Measurements from ENCODE around the gene SNTA1. TPM values are rescaled to one million over a fixed set of nuclear protein-coding genes. Genes with fewer than 3 reads are reported as not detected.
A peak's percentile ranks its signal among the peaks of the same experiment; 100 is the strongest.
"Not testable (repeated sequence)": the region's sequence is repeated elsewhere in the genome, so short reads cannot be mapped to it uniquely, and the experiment has no call there.

The SNTA1 gene
- total RNA-seq, 1 donor from 2014 or later: 1.1 TPM

DNA sequence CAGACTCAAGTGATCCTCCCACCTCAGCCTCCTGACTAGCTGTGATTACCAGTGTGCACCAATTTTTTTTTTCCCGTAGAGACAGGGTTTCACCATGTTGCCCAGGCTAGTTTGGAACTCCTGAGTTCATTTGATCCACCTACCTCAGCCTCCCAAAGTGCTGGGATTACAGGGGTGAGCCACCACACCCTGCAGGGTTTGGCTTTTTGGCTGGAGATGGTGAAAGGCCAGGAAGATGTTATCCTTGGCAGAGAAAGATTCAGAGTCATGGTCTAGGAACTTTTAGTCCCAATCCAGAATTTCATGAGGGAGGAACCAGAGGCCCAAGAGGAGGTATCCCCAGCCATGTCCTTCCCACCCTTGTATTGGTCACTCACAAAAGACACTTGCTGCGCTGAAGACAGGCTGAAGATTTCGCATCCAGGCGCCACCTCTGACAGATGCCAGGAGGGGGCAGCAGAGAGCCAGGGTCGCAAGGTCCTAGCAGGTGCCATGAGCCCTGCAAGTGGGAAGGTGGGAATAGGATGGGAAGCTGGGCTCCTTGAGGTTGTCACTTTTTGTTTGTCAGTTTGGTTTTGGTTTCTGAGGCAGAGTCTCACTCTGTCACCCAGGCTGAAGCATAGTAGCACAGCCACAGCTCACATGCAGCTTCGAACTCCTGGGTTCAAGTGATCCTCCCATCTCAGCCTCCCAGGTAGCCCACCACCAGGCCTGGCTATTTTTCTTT is 13.5 kb upstream of the SNTA1 start:
- H3K27me3 Mint-ChIP-seq (ENCODE audit: low read depth); H3K36me3 Mint-ChIP-seq (ENCODE audit: low read depth); H3K4me3 Mint-ChIP-seq (ENCODE audit: low read depth); H3K27ac Mint-ChIP-seq; H3K9me3 Mint-ChIP-seq; H3K4me1 Mint-ChIP-seq (ENCODE audit: low read depth): not testable (repeated sequence)
- peak; percentile 67 for DNase-seq (ENCODE audit: low spot score)
- intact Hi-C loops (cut with micrococcal nuclease): loop anchor here (2.0 kb wide), 3 partner anchors 196 to 276 kb away; no protein-coding TSS in a partner anchor

DNA sequence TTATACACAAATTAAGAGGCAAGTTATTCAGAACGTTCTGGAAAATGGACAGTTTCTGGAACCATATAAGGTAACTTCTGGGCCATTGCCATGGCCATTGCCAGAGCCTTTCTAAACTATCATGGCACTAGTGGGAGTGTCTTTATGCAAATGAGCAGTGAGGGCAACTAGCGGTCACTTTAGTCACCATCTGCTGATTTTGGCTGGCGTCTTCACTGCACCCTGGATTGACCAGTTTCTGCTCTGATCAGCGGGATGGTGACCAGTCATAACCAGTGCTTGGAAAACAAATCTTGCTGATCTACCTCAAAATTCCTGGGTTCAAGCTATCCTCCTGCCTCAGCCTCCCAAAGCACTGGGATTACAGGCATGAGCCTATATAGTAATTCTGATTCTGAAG is 7.3 kb upstream of the SNTA1 start:
- H3K36me3 Mint-ChIP-seq (ENCODE audit: low read depth): no peaks in the 10 kb centered on the region
- intact Hi-C loops (cut with micrococcal nuclease): no loop called here
- no peaks in the 10 kb centered on the region for H3K4me1 Mint-ChIP-seq (ENCODE audit: low read depth)
- H3K27ac Mint-ChIP-seq: no peak overlapping the region
- no peak overlapping the region for H3K4me3 Mint-ChIP-seq (ENCODE audit: low read depth)
- H3K27me3 Mint-ChIP-seq (ENCODE audit: low read depth): no peaks in the 10 kb centered on the region
- peaks cover 4% of the 10 kb centered on the region for H3K9me3 Mint-ChIP-seq
- no peak for DNase-seq (ENCODE audit: low spot score)

DNA sequence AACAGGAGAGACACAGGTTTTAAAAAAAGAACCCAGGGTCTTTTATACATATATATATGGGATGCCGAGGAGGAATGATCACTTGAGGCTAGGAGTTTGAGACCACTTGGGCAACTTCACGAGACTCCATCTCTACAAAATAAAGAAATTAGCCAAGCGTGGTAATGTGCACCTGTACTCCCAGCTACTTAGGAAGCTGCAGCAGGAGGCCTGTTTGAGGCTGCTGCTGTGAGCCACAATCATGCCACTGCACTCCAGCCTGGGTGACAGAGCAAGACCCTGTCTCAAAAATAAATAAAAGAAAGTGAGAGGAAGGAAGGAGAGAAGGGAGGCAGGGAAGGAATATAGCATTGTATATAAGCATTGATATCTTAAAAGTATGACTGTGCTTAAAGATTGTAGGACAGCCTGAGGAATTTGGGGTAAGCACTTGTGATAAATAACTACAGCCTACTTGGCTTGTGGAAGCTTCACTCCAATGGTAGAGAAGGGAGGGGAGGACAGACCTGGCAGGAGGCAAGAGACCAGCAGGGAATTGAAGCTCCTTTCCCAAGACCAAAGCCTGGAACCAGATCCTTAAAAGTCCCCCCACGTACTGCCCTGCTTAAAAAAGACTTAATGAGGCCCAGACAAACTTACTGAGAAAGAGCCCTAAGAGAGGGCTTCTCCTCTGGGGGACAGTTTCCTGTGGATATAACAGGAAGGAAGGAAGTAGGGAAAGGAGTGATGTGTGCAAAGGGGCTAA is 2.5 kb upstream of the SNTA1 start:
- Mint-ChIP-seq H3K4me3 (ENCODE audit: low read depth) (no peak overlapping the region), H3K27ac (no peak overlapping the region), H3K36me3 (ENCODE audit: low read depth) (no peaks in the 10 kb centered on the region), H3K27me3 (ENCODE audit: low read depth) (peaks cover 12% of the 10 kb centered on the region), H3K4me1 (ENCODE audit: low read depth) (peaks cover 14% of the 10 kb centered on the region), H3K9me3 (peaks cover 4% of the 10 kb centered on the region)
- intact Hi-C loops (cut with micrococcal nuclease): loop anchor here (10.0 kb wide), 1 partner anchor 549 kb away; the partner anchor contains the start of gene RALY
- DNase-seq (ENCODE audit: low spot score): no peak

DNA sequence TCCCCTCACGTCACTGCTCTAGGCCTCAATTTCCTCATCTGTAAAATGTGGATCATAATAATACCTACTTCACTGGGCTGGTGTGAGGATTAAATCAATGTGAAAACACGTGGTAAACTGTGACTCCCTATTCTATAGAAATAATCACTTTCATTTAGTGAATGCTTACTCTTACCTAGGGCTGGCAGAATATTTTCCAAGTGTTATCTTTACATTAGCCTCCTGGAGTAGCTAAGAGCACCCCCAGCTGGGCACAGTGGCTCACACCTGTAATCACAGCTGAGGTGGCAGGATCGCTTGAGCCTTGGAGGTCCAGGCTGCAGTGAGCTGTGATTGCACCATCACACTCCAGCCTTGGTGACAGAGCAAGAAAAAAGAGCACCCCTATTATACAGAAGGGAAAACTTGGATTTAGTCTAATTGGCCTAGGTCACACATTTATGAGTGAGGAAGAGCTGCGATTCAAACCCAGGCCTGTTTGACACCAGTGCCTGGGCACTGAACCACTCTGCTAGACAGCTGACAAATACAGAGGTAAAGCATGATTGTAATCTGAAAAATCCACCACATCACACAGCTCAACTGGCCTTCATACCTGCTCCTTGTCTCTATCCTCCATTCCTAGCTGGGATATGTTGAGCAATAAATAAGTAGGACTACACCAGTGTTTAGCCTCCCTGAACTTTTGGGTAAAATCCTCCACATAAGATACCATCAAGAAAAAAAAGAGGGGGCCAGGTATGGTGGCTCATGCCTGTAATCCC is 1.4 kb upstream of the SNTA1 start:
- Mint-ChIP-seq H3K27me3 (ENCODE audit: low read depth) (peaks cover 13% of the 10 kb centered on the region), H3K36me3 (ENCODE audit: low read depth) (no peaks in the 10 kb centered on the region), H3K27ac (peak overlapping the region; percentile 78), H3K4me3 (ENCODE audit: low read depth) (peak overlapping the region; percentile 88), H3K9me3 (peaks cover 4% of the 10 kb centered on the region), H3K4me1 (ENCODE audit: low read depth) (peaks cover 14% of the 10 kb centered on the region)
- intact Hi-C loops (cut with micrococcal nuclease): loop anchor here (5.0 to 10.0 kb wide), 2 partner anchors 222 to 550 kb away; partner anchors contain the start of genes ACTL10 and RALY
- no peak for DNase-seq (ENCODE audit: low spot score)

DNA sequence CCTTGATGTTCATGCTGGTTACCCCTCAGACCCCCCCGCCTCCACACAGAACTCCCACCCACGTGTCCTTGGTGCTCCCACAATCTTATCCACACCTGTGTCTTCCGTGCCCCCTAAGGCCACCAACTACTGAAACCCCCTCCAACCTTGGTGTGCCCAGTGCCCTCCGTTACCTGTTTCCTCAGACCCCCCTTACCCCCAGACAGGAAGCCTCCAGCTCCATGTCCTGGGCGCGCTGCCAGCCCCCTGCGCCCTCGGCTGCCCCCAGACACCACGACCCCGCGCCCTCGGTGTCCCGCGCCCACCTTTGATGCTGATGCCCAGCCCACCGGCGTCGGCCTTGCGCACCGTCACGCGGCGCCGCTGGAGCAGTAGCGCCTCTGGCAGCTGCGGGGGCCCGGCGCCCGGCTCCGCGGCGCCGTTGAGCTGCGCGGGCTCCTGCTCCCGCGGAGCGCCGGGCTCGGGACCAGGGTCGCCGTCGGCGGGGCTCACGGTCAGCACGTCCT is 504 bp downstream of the SNTA1 start:
- intact Hi-C loops (cut with micrococcal nuclease): loop anchor here (1.0 to 10.0 kb wide), 3 partner anchors 42 to 552 kb away; partner anchors contain the start of genes ACTL10, CDK5RAP1 and RALY

DNA sequence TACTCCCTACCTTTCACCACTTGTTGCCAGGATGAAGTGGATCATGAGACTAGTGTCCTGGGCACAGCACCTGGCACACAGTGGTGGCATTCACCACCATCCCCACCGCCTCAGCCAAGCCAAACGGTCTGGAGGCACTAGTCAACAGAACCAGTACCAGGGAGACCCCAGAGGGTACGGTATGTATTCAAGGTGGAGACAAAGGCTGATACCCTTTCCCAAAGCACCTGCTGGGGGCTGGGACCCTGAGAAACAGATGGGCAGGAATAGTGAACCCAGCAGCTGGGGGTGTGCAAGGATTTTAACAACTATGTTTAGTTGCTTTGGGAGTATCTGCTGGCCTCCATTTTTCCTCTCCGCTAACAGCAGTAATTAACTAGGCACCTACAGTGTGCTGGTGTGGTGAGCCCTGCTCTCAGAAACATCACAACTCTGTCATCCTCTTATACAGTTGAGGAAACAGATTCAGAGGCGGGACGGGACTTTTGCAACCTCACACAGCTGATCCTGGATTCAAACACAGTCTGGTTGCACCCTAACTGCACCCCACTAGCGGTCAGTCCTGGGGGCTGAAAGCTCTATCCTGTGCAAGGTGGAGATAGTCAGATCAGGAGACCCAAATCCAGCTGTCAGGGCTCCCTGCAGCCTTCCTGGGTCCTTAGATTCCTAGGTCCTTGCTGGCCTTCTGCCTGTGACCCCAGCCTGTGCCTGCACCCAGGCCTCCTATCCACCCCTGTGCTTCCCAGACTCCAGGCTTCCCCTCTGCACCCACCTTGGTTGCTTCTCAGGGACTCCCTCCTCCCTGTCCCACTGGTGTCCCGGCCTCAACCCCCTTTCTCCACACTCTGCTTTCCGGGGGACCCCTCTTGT is 1.2 kb downstream of the SNTA1 start:
- H3K27me3 Mint-ChIP-seq (ENCODE audit: low read depth): peaks cover 13% of the 10 kb centered on the region
- peaks cover 14% of the 10 kb centered on the region for H3K4me1 Mint-ChIP-seq (ENCODE audit: low read depth)
- peak overlapping the region; percentile 79 for H3K4me3 Mint-ChIP-seq (ENCODE audit: low read depth)
- no peaks in the 10 kb centered on the region for H3K9me3 Mint-ChIP-seq
- no peak overlapping the region for H3K27ac Mint-ChIP-seq
- H3K36me3 Mint-ChIP-seq (ENCODE audit: low read depth): no peaks in the 10 kb centered on the region
- intact Hi-C loops (cut with micrococcal nuclease): loop anchor here (1.0 to 10.0 kb wide), 3 partner anchors 41 to 552 kb away; partner anchors contain the start of genes ACTL10, CDK5RAP1 and RALY
- no peak for DNase-seq (ENCODE audit: low spot score)

More for the DNA sequence above, 504 bp downstream of the SNTA1 start:
- H3K27me3 Mint-ChIP-seq (ENCODE audit: low read depth): peaks cover 13% of the 10 kb centered on the region
- peak; percentile 16 for DNase-seq (ENCODE audit: low spot score)
- H3K36me3 Mint-ChIP-seq (ENCODE audit: low read depth): no peaks in the 10 kb centered on the region
- H3K4me3 Mint-ChIP-seq (ENCODE audit: low read depth): peak overlapping the region; percentile 79
- peaks cover 14% of the 10 kb centered on the region for H3K4me1 Mint-ChIP-seq (ENCODE audit: low read depth)
- no peak overlapping the region for H3K27ac Mint-ChIP-seq
- H3K9me3 Mint-ChIP-seq: no peaks in the 10 kb centered on the region

DNA sequence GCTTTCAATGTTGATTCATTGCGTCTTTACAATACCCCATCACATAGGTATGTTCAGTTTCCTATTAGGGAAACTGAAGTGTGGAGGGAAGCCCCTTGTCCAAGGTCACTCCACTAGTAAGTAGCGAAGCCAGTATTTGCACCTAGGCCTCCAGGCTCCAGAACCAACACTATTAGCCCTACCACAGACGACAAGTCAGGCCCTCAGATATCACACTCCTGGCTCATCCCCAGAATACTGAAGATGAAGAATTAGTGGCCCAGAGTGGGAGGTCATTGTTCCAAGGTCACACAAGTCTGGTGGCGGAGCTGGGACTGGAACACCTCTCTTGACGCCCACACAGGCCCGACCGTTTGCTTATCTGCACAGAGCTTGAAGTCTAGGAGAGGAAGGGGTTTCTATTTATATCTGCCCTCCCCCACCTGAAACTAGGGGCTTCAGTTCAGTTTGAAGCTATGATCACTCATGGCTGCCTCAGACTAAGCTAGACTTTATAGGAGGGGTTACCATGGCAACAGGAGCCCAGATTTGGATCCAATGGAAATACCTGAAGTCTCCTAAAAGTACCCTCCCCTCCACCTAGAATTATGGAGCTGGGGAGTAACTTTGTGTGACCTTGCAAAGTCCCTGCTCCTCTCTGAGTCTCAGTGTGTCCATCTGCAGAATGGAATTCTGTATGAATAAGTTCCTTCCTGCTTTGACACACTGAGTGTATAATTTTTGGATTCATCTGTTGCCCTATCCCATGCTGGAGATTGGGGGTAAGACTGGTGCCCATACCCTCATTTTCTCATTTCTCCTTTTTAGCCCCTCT is 2.2 kb downstream of the SNTA1 start:
- peaks cover 14% of the 10 kb centered on the region for H3K4me1 Mint-ChIP-seq (ENCODE audit: low read depth)
- no peak overlapping the region for H3K4me3 Mint-ChIP-seq (ENCODE audit: low read depth)
- no peaks in the 10 kb centered on the region for H3K9me3 Mint-ChIP-seq
- intact Hi-C loops (cut with micrococcal nuclease): loop anchor here (5.0 to 10.0 kb wide), 2 partner anchors 226 to 553 kb away; partner anchors contain the start of genes ACTL10 and RALY
- no peak overlapping the region for H3K27ac Mint-ChIP-seq
- no peaks in the 10 kb centered on the region for H3K36me3 Mint-ChIP-seq (ENCODE audit: low read depth)
- H3K27me3 Mint-ChIP-seq (ENCODE audit: low read depth): peaks cover 13% of the 10 kb centered on the region
- DNase-seq (ENCODE audit: low spot score): no peak

DNA sequence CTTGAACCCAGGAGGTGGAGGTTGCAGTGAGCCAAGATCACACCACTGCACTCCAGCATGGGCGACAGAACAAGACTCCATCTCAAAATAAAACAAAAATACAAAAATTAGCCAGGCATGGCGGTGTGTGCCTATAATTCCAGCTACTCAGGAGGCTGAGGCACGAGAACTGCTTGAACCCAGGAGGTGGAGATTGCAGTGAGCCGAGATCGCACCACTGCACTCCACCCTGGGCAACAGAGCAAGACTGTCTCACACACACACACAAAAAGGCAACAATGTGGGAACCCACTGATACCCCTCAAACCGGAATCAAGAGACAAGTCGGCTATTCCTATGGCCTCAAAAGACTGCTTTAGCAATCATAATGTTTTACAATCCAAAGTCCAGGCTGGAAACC is 3.0 kb downstream of the SNTA1 start:
- not testable (repeated sequence) for DNase-seq (ENCODE audit: low spot score); H3K4me3 Mint-ChIP-seq (ENCODE audit: low read depth); H3K9me3 Mint-ChIP-seq; H3K36me3 Mint-ChIP-seq (ENCODE audit: low read depth); H3K27ac Mint-ChIP-seq
- peaks cover 14% of the 10 kb centered on the region for H3K4me1 Mint-ChIP-seq (ENCODE audit: low read depth)
- peaks cover 13% of the 10 kb centered on the region for H3K27me3 Mint-ChIP-seq (ENCODE audit: low read depth)
- intact Hi-C loops (cut with micrococcal nuclease): loop anchor here (5.0 to 10.0 kb wide), 2 partner anchors 227 to 554 kb away; partner anchors contain the start of genes ACTL10 and RALY

DNA sequence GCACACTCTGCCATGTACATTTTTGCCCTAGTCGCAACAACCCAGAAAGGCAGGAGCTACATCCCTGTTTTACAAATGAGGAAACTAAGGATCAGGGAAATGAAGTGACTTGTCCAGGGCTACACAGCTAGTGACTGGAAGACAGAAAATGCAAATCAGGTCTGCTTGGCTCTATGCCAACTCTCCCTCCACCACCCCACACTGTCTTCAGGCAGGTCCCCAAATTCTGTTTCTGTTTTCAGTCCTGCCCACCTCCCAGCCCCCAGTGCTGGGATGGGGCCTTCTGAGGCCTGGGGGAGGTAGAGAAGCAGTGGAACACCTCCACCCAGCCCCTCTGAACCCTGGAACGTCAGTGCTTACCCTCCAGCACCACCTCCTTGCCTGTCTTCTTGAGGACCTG is 5.1 kb downstream of the SNTA1 start:
- no peak overlapping the region for H3K27ac Mint-ChIP-seq
- H3K4me1 Mint-ChIP-seq (ENCODE audit: low read depth): peaks cover 3% of the 10 kb centered on the region
- no peaks in the 10 kb centered on the region for H3K36me3 Mint-ChIP-seq (ENCODE audit: low read depth)
- DNase-seq (ENCODE audit: low spot score): no peak
- no peaks in the 10 kb centered on the region for H3K9me3 Mint-ChIP-seq
- intact Hi-C loops (cut with micrococcal nuclease): no loop called here
- H3K4me3 Mint-ChIP-seq (ENCODE audit: low read depth): no peak overlapping the region
- peaks cover 13% of the 10 kb centered on the region for H3K27me3 Mint-ChIP-seq (ENCODE audit: low read depth)

DNA sequence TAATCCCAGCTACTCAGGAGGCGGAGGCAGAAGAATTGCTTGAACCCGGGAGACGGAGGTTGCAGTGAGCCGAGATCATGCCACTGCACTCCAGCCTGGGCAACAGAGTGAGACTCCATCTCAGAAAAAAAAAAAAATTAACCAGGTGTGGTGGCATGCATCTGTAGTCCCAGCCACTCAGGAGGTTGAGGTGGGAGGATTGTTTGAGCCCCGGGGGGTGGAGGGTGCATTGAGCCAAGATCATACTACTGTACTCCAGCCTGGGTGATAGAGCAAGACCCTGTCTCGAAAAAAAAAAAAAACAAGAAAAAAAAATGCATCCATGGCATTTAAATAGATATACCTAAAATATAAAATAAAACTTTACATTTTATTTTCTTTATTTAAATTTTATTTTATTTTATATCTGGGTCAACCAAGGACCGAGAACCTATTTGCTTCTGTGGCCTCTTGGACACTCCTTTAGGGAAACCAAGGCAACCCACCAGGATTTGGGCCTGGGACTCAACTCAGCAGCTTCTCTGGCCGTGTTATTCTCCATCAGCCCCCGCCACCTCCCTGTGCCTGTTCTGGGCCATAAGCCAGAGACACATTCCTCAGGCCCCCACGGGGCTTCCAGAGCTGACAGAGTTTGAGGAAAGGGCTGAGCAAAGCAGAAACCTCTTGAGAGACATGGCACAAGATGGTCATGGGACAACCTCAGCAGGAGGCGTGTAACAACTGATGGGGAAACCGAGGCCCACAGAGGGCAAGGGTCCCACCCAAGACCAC is 6.2 kb downstream of the SNTA1 start:
- Mint-ChIP-seq H3K4me3 (ENCODE audit: low read depth) (no peak overlapping the region), H3K9me3 (no peaks in the 10 kb centered on the region), H3K27me3 (ENCODE audit: low read depth) (peaks cover 5% of the 10 kb centered on the region), H3K27ac (no peak overlapping the region), H3K36me3 (ENCODE audit: low read depth) (no peaks in the 10 kb centered on the region), H3K4me1 (ENCODE audit: low read depth) (no peaks in the 10 kb centered on the region)
- intact Hi-C loops (cut with micrococcal nuclease): no loop called here
- DNase-seq (ENCODE audit: low spot score): no peak

Data from activated T-helper 2 cell treated with anti-CD3 and anti-CD28 coated beads, Interferon-gamma antibody, Interleukin-2, Interleukin-4, amounts not matched to agents 10 μg/mL and 5 μg/mL and 100 μg/mL, durations not matched to agents 14 hours and 24 hours and 36 hours (primary cell).